GM18498 (cell line): Measurements from ENCODE around the gene GSTT4.
"Not testable (repeated sequence)": the region's sequence is repeated elsewhere in the genome, so short reads cannot be mapped to it uniquely, and the experiment has no call there.

Experiments used
- ATAC-seq: cut with Tn5 transposase; IDR thresholded peaks from one replicate; pipeline ENCODE4 v1.9.1; 2021; ENCODE audit warnings: mild to moderate bottlenecking, moderate library complexity; ENCODE audit not compliant: unreplicated experiment

Gene GSTT4

GRCh38 chr22:24005201-24005600, at the start of gene GSTT4:
Gene GSTT4, minus strand, starts transcription at chr22:24005453. Its CDS starts 97 bp downstream, at chr22:24005356.
- ATAC-seq = no peak

GRCh38 chr22:24054356-24054755, 49.1 kb upstream of the GSTT4 start:
- ATAC-seq = no peak

GRCh38 chr22:24053481-24054226, 48.4 kb upstream of the GSTT4 start:
- ATAC-seq = no peak

DNA sequence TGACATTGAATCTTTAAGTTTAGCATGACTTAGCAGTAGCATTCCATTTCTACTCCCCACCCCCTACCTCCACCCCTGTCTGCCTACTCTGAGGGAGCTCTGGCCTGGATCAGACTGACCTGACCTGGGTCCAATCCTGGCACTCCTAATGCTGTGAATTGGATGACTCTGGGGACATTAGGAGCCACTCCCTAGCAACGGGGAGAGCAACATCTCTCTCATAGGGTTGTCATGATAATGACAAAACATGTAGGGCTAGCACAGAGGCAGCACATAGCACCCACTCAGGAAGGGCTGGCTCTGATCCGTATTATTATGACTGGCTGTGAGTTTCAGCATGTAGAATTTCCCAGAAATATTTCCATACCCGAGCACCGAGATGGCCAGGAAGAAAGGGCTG, 46.3 kb upstream of the GSTT4 start:
- ATAC-seq = no peak

DNA sequence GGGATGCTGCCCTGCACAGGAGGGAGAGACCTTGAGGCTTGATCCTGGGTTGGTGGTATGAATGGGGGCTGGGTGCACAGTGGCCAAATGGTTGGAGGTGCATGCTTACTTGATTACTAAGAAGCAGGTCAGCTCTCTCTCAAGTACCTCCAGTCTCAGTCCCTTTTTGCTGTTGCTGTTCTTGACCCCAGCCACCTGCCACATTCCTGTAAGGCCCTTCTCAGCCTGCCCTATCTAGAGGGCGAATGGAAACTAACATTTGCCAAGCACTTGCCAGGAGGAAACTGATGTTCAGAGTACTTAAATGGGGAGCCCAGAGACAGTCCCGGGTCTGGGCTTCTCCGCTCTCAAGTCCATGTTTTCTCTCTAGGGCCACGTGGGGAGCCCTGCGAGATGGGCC, 45.8 kb upstream of the GSTT4 start:
- ATAC-seq = no peak

DNA sequence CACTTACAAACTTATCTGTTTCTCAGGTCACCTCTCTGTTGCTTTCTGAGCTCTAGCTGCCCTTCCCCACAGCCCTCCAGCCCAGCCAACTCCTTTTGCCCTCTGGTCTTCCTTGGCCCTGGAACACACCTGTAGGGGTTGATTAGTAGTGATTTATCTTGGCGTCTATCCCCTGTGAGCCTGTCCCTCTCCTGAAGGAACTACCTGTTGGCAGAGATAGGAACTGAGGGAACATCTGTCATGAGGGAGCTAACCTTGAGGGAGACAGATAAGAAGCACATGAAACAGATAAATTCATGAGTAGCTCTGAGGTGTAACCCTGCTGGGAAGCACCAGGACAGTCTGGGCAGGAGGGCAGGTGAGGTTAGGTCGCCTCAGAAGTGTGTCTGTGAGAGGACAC, 44.7 kb upstream of the GSTT4 start:
- ATAC-seq = no peak

- no peak for ATAC-seq
Observed at GRCh38 chr22:24049211-24049610, 44.0 kb upstream of the GSTT4 start.

DNA sequence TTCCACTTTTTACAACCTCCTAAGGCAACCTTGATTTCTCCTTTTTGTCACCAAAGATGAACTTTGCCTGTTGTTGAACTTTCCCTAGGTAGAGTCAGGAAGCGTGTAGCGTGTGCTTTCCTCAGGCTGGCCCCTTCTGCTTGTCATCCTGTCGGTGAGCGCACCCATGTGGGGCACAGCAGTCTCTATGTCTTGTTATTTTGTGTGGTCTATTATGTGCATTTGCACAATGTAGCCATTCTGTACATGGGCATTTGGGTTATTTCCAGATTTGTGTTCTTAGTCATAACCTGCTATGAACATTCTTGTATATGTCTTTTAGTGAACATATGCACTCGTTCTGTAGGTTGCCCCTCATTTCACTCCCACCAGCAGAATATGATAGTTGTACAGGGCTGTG, 40.8 kb upstream of the GSTT4 start:
- ATAC-seq = no peak

GRCh38 chr22:24043958-24044357, 38.7 kb upstream of the GSTT4 start:
- ATAC-seq = no peak

DNA sequence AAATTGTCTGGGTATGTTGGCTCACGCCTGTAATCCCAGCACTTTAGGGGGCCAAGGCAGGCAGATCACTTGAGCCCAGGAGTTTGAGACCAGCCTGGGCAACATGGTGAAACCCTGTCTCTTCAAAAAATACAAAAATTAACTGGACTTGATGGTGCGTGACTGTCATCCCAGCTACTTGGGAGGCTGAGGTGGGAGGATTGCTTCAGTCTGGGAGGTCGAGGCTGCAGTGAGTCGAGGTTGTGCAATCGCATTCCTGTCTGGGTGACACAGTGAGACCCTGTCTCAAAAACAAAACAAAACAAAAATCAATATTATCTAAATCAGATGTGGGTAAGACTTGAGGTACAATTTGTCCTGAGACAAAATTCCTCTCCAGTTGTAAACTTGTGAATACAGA, 38.2 kb upstream of the GSTT4 start:
- not testable (repeated sequence) for ATAC-seq

GRCh38 chr22:24040946-24041345, 35.7 kb upstream of the GSTT4 start:
- ATAC-seq = no peak

GRCh38 chr22:24039046-24039445, 33.8 kb upstream of the GSTT4 start:
- ATAC-seq = no peak

- ATAC-seq = no peak
Observed at GRCh38 chr22:24037851-24038765, 32.9 kb upstream of the GSTT4 start.

GRCh38 chr22:24035296-24035695, 30.0 kb upstream of the GSTT4 start:
- no peak for ATAC-seq

GRCh38 chr22:24033731-24034130, 28.5 kb upstream of the GSTT4 start:
- no peak for ATAC-seq

- no peak for ATAC-seq
Observed at GRCh38 chr22:24030186-24030702, 25.0 kb upstream of the GSTT4 start.

DNA sequence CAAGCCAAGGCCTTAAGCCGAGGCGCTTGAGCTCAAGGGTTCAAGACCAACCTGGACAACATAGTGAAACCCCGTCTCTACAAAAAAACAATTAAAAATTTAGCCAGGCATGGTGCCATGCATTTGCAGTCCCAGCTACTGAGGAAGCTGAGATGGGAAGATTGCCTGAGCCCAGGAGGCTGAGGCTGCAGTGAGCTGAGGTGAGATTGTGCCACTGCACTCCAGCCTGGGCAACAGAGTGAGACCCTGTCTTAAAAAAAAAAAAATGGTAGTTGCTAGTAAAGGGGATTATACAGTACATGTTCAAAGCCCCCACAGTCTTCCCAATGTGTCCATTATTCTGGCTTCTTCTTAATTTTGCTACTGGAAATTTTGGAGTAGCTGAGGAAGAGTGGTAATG, 24.1 kb upstream of the GSTT4 start:
- no peak for ATAC-seq

DNA sequence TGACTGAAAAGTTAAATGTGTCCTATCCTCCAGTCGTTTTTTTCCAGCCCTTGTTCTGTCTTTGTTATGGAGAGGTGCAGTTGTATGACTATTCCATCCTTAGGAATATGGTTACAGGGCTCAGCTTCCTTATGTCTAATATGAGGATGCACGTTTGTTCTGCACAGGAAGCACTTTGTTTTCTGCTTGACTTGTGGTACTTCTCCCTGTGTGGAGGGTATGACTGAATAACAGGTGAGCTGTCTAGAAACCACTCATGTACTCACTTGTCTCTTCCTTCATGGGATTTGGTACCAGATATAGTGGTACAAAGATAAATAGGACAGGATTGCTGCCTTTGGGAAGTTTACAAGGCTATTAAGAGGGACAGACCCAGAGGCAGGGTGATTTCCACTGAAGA, 23.3 kb upstream of the GSTT4 start:
- ATAC-seq = no peak

DNA sequence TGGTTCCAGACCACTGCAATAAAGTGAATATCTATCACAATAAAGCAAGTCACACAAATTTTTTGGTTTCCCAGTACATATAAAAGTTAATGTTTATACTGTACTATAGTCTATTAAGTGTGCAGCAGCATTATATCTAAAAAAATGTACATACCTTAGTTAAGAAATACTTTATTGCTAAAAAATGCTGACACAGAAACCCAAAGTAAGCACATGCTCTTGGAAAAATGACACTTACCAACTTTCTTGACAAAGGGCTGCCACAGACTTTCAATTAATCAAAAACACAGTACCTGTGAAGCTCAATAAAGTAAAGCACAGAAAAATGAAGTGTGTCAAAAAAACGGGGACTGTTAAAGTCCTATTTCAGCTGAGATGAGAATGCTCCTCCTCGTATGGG, 22.7 kb upstream of the GSTT4 start:
- no peak for ATAC-seq

- no peak for ATAC-seq
Observed at GRCh38 chr22:24027389-24027975, 22.2 kb upstream of the GSTT4 start.

DNA sequence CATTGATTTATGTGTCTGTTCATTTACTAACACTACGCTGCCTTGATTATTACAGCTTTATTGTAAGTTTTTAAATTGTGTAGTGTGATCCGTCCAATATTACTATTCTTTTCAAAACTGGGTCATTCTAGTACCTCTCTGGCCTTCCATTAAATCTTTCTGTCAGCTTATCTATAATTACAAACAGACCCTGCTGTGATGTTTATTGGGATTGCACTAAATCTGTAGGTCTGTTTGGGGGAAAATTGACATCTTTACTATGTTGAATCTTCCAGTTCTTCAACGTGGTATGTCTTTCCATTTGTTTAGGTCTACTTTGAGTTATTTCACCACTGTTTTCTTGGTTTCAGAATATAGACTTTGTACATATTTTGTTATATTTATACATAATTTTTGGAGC, 21.5 kb upstream of the GSTT4 start:
- no peak for ATAC-seq

- no peak for ATAC-seq
Observed at GRCh38 chr22:24026056-24026455, 20.8 kb upstream of the GSTT4 start.
